ENCODE results near the gene SHKBP1.
"Not testable (repeated sequence)": the region's sequence is repeated elsewhere in the genome, so short reads cannot be mapped to it uniquely, and the experiment has no call there.

DNA sequence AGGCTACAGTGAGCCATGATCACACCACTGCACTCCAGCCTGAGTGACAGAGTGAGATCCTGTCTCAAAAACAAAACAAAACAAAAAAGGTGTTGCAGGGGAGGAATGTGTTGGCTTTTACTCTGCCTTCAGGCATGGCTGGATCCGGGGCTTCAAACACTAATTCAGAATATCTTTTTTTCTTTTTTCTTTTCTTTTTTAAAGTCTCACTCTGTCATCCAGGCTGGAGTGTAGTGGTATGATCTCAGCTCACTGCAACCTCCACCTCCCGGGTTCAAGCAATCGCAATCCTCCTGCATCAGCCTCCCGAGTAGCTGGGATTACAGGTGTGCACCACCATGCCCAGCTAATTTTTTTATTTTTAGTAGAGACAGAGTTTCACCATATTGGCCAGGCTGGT is 15.1 kb downstream of the SHKBP1 start:
- not testable (repeated sequence) for TF ChIP-seq PHF8 (IDR thresholded peaks at IDR 0.05; ENCODE audit: borderline replicate concordance, low read length); EHMT2 (IDR thresholded peaks at IDR 0.05); ZNF354B (CRISPR knock-in tag; IDR thresholded peaks at IDR 0.05); SIN3A (IDR thresholded peaks at IDR 0.05; ENCODE audit: borderline replicate concordance in 2 of 2, control insufficient read depth in 1 of 2, low read depth in 2 of 2, low read length in 2 of 2); DACH1 (IDR thresholded peaks at IDR 0.05; ENCODE audit: partially characterized antibody); PRPF4 (IDR thresholded peaks at IDR 0.05; ENCODE audit: insufficient read depth, low read depth, low read length, poor library complexity, severe bottlenecking); ARHGAP35 (IDR thresholded peaks at IDR 0.05; ENCODE audit: partially characterized antibody); NONO (IDR thresholded peaks at IDR 0.05; ENCODE audit: low read depth in 2 of 2, low read length in 1 of 2)
- TF ChIP-seq, protein P1, sequence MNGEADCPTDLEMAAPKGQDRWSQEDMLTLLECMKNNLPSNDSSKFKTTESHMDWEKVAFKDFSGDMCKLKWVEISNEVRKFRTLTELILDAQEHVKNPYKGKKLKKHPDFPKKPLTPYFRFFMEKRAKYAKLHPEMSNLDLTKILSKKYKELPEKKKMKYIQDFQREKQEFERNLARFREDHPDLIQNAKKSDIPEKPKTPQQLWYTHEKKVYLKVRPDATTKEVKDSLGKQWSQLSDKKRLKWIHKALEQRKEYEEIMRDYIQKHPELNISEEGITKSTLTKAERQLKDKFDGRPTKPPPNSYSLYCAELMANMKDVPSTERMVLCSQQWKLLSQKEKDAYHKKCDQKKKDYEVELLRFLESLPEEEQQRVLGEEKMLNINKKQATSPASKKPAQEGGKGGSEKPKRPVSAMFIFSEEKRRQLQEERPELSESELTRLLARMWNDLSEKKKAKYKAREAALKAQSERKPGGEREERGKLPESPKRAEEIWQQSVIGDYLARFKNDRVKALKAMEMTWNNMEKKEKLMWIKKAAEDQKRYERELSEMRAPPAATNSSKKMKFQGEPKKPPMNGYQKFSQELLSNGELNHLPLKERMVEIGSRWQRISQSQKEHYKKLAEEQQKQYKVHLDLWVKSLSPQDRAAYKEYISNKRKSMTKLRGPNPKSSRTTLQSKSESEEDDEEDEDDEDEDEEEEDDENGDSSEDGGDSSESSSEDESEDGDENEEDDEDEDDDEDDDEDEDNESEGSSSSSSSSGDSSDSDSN (IDR thresholded peaks at IDR 0.05; ENCODE audit: borderline replicate concordance in 1 of 2, low read depth in 2 of 2, low read length in 2 of 2): not testable (repeated sequence)

All from K562 (cell line).